Measurements from ENCODE around the gene FHOD3. TPM values are rescaled to one million over a fixed set of nuclear protein-coding genes. Genes with fewer than 3 reads are reported as not detected.

Gene FHOD3
- total and polyA plus RNA-seq, 2 of the 8 experiments (the other 6 are each of a cell fraction or from before 2014, with no cell fraction given), result 9.7 to 10.5 TPM

- Histone ChIP-seq H2BK5ac (ENCODE audit: low read depth, low read length) (no peak overlapping the region), H4K5ac (ENCODE audit: insufficient read length, low read depth, low read length) (no peak overlapping the region), H3K27ac (ENCODE audit: low read depth, low read length) (no peak overlapping the region), H3K9ac (replicated peaks in 1 of 4; ENCODE audit: extremely low read depth in 1 of 4, low read depth in 3 of 4, low read length in 3 of 4) (no peak overlapping the region), H3K79me2 (ENCODE audit: control insufficient read depth in 1 of 2, insufficient read depth in 2 of 2, low read length in 2 of 2) (no peaks in the 10 kb centered on the region), H3K79me1 (ENCODE audit: low read depth, low read length) (no peaks in the 10 kb centered on the region), H3K23me2 (ENCODE audit: low read depth, low read length) (no peaks in the 10 kb centered on the region), H3K4me3 (ENCODE audit: extremely low read depth in 1 of 4, insufficient read depth in 2 of 4, low read depth in 3 of 4, low read length in 4 of 4) (no peak overlapping the region), H4K91ac (replicated peaks; ENCODE audit: insufficient read length, low read length) (no peak overlapping the region), H2AK5ac (ENCODE audit: low read depth, low read length) (no peak overlapping the region), H2BK15ac (ENCODE audit: low read length) (no peak overlapping the region), H4K8ac (ENCODE audit: extremely low read depth, insufficient read depth, low read length) (no peak overlapping the region), H3K56ac (replicated peaks; ENCODE audit: insufficient read length, low read depth, low read length) (no peak overlapping the region), H3K18ac (ENCODE audit: extremely low read depth, low read length) (no peak overlapping the region), H3K4ac (replicated peaks; ENCODE audit: insufficient read length, low read depth, low read length) (no peak overlapping the region), H3K36me3 (ENCODE audit: control insufficient read depth in 2 of 4, insufficient read depth in 4 of 4, low read length in 3 of 4) (no peaks in the 10 kb centered on the region; a peak in 1 of 8 replicates), H2AFZ (ENCODE audit: low read length) (no peak overlapping the region), H3K4me1 (replicated peaks in 1 of 4; ENCODE audit: control insufficient read depth in 3 of 4, insufficient read depth in 4 of 4, low read length in 3 of 4) (peaks cover 0 to 12% (median 2%) of the 10 kb centered on the region in 4 experiments; a peak in 3 of 7 replicates), H3K4me2 (ENCODE audit: insufficient read depth in 1 of 2, low read depth in 2 of 2, low read length in 2 of 2) (no peak overlapping the region), H2BK12ac (ENCODE audit: low read depth, low read length) (no peak overlapping the region), H3K14ac (ENCODE audit: insufficient read length) (no peak overlapping the region), H4K20me1 (replicated peaks in 1 of 2; ENCODE audit: control insufficient read depth in 1 of 2, insufficient read depth in 2 of 2, low read length in 2 of 2) (no peaks in the 10 kb centered on the region), H3K27me3 (replicated peaks in 1 of 4; ENCODE audit: control insufficient read depth in 3 of 4, extremely low read depth in 1 of 4, insufficient read depth in 3 of 4, low read length in 3 of 4) (no peaks in the 10 kb centered on the region), H3K9me3 (ENCODE audit: insufficient read depth in 2 of 2, low read depth in 1 of 2, low read length in 1 of 2) (no peaks in the 10 kb centered on the region), H2BK120ac (replicated peaks; ENCODE audit: low read depth, low read length) (no peak overlapping the region), H2BK20ac (ENCODE audit: low read length) (no peak overlapping the region), H3K23ac (ENCODE audit: insufficient read length) (no peak overlapping the region)
- POLR2A ChIA-PET (ENCODE audit: partially characterized antibody), result no interaction called here
- 86% methylated on average over 1 of the region's 1 CpG; no CpG with 5 or more reads in 1 of the 2 experiments for WGBS, 2 experiments (ENCODE audit: extremely low coverage in 1 of 2, insufficient coverage in 1 of 2, insufficient read length in 1 of 2, insufficient replicate concordance in 2 of 2, low coverage in 1 of 2, low lambda C conversion rate in 2 of 2, missing lambda C conversion rate in 1 of 2)
- no peak for DNase-seq (ENCODE audit: low read depth in 1 of 2, low spot score in 2 of 2)
- no peak for FAIRE-seq
- CTCF ChIA-PET (ENCODE audit: partially characterized antibody), result interaction anchor here (0.8 to 2.2 kb wide), 5 partner anchors 11 to 146 kb away, joined by 3 to 7 read pairs (median 4); no protein-coding TSS in a partner anchor
- TF ChIP-seq HDAC6 (IDR thresholded peaks at IDR 0.05; ENCODE audit: low read depth, low read length), result no peak
- TF ChIP-seq TAF7 (optimal IDR thresholded peaks at IDR 0.05; ENCODE audit: borderline replicate concordance, low read depth, low read length), result no peak
- TF ChIP-seq SP4 (IDR thresholded peaks at IDR 0.05; ENCODE audit: low read length), result no peak
- TF ChIP-seq EP300 (IDR thresholded peaks at IDR 0.05; ENCODE audit: borderline replicate concordance in 1 of 2, low read depth in 2 of 2, low read length in 2 of 2), result no peak
- TF ChIP-seq CTCF (IDR thresholded peaks at IDR 0.05; ENCODE audit: control extremely low read depth in 1 of 3, insufficient read depth in 1 of 3, low read depth in 1 of 3, low read length in 3 of 3), result no peak
- no peak for TF ChIP-seq JUND (IDR thresholded peaks at IDR 0.05; ENCODE audit: low read length)
- TF ChIP-seq E2F6 (IDR thresholded peaks at IDR 0.05), result no peak
- no peak for TF ChIP-seq ATF3 (IDR thresholded peaks at IDR 0.05; ENCODE audit: insufficient read depth, low read depth, low read length)
- no peak for TF ChIP-seq POU5F1 (IDR thresholded peaks at IDR 0.05; ENCODE audit: low read depth, low read length)
- no peak for TF ChIP-seq TAF1 (IDR thresholded peaks at IDR 0.05; ENCODE audit: low read depth, low read length)
Observed at GRCh38 chr18:36558234-36558633, 260.7 kb downstream of the FHOD3 start.
